Measurements from ENCODE around the gene WWOX. TPM values are rescaled to one million over a fixed set of nuclear protein-coding genes. Genes with fewer than 3 reads are reported as not detected.

The WWOX gene
- total and polyA plus RNA-seq, 2 of the 8 experiments (the other 6 are each of a cell fraction or from before 2014, with no cell fraction given): 5.4 to 16.7 TPM

DNA sequence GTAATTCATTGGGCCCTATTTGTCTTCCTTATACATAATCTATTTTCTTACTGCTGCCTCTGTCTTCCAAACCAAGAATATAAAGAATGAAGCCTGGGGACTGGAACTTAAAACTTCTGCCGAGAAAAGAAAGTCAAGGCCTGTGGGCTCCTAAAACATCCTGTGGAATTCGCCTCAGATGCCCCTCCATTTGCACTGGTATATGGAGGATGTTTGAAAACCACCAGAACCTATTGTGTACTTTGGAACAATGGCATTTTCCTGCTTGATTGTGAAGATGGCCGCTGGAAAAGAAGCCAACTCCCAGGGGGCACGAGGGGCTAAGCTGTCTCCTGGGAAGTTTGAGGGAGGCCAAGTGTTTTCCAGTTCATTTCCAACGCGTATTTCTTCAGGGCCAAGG is 122.4 kb downstream of the WWOX start:
- H3K56ac ChIP-seq (replicated peaks; ENCODE audit: insufficient read length, low read depth, low read length): no peak overlapping the region
- no peak overlapping the region for H2AK5ac ChIP-seq (ENCODE audit: low read depth, low read length)
- no peak overlapping the region for H2BK12ac ChIP-seq (ENCODE audit: low read depth, low read length)
- H4K8ac ChIP-seq (ENCODE audit: extremely low read depth, insufficient read depth, low read length): no peak overlapping the region
- no peaks in the 10 kb centered on the region for H4K20me1 ChIP-seq (replicated peaks in 1 of 2; ENCODE audit: control insufficient read depth in 1 of 2, insufficient read depth in 2 of 2, low read length in 2 of 2)
- no peaks in the 10 kb centered on the region for H3K23me2 ChIP-seq (ENCODE audit: low read depth, low read length)
- no peak overlapping the region for H4K91ac ChIP-seq (replicated peaks; ENCODE audit: insufficient read length, low read length)
- no peak overlapping the region for H2BK15ac ChIP-seq (ENCODE audit: low read length)
- peak in 1 of 2 experiments; percentile 31 for DNase-seq (ENCODE audit: low read depth in 1 of 2, low spot score in 2 of 2)
- POLR2A ChIA-PET (ENCODE audit: partially characterized antibody): no interaction called here
- H3K4me2 ChIP-seq (ENCODE audit: insufficient read depth in 1 of 2, low read depth in 2 of 2, low read length in 2 of 2): no peak overlapping the region
- H3K27ac ChIP-seq (ENCODE audit: low read depth, low read length): no peak overlapping the region
- no peaks in the 10 kb centered on the region for H3K79me2 ChIP-seq (ENCODE audit: control insufficient read depth in 1 of 2, insufficient read depth in 2 of 2, low read length in 2 of 2)
- 81% methylated on average over 6 of the region's 6 CpGs; no CpG with 5 or more reads in 1 of the 2 experiments for WGBS, 2 experiments (ENCODE audit: extremely low coverage in 1 of 2, insufficient coverage in 1 of 2, insufficient read length in 1 of 2, insufficient replicate concordance in 2 of 2, low coverage in 1 of 2, low lambda C conversion rate in 2 of 2, missing lambda C conversion rate in 1 of 2)
- H2BK5ac ChIP-seq (ENCODE audit: low read depth, low read length): no peak overlapping the region
- CTCF ChIA-PET (ENCODE audit: partially characterized antibody): no interaction called here
- no peak overlapping the region for H3K23ac ChIP-seq (ENCODE audit: insufficient read length)
- H3K18ac ChIP-seq (ENCODE audit: extremely low read depth, low read length): no peak overlapping the region
- H2AFZ ChIP-seq (ENCODE audit: low read length): no peak overlapping the region
- no peak overlapping the region for H2BK20ac ChIP-seq (ENCODE audit: low read length)
- no peaks in the 10 kb centered on the region for H3K79me1 ChIP-seq (ENCODE audit: low read depth, low read length)
- no peaks in the 10 kb centered on the region for H3K4me1 ChIP-seq (replicated peaks in 1 of 4; ENCODE audit: control insufficient read depth in 3 of 4, insufficient read depth in 4 of 4, low read length in 3 of 4)
- no peaks in the 10 kb centered on the region for H3K36me3 ChIP-seq (ENCODE audit: control insufficient read depth in 2 of 4, insufficient read depth in 4 of 4, low read length in 3 of 4)
- no peak overlapping the region for H2BK120ac ChIP-seq (replicated peaks; ENCODE audit: low read depth, low read length)
- no peak overlapping the region for H4K5ac ChIP-seq (ENCODE audit: insufficient read length, low read depth, low read length)
- H3K4me3 ChIP-seq (ENCODE audit: extremely low read depth in 1 of 4, insufficient read depth in 2 of 4, low read depth in 3 of 4, low read length in 4 of 4): no peak overlapping the region
- no peak overlapping the region for H3K9ac ChIP-seq (replicated peaks in 1 of 4; ENCODE audit: extremely low read depth in 1 of 4, low read depth in 3 of 4, low read length in 3 of 4)
- H3K4ac ChIP-seq (replicated peaks; ENCODE audit: insufficient read length, low read depth, low read length): no peak overlapping the region
- no peaks in the 10 kb centered on the region for H3K9me3 ChIP-seq (ENCODE audit: insufficient read depth in 2 of 2, low read depth in 1 of 2, low read length in 1 of 2)
- H3K14ac ChIP-seq (ENCODE audit: insufficient read length): no peak overlapping the region
- H3K27me3 ChIP-seq (replicated peaks in 1 of 4; ENCODE audit: control insufficient read depth in 3 of 4, extremely low read depth in 1 of 4, insufficient read depth in 3 of 4, low read length in 3 of 4): no peaks in the 10 kb centered on the region
- no peak for FAIRE-seq
- TF ChIP-seq BCL11A (IDR thresholded peaks at IDR 0.05; ENCODE audit: low read depth in 2 of 2, low read length in 2 of 2): no peak
- no peak for TF ChIP-seq BRCA1 (IDR thresholded peaks at IDR 0.05; ENCODE audit: low read depth, low read length)
- TF ChIP-seq CEBPB (IDR thresholded peaks at IDR 0.05; ENCODE audit: low read depth, low read length): no peak
- no peak for TF ChIP-seq ASH2L (IDR thresholded peaks at IDR 0.05; ENCODE audit: low read length)
- TF ChIP-seq POLR2AphosphoS5 (IDR thresholded peaks at IDR 0.05; ENCODE audit: low read depth, low read length): no peak
- no peak for TF ChIP-seq SUZ12 (IDR thresholded peaks at IDR 0.05; ENCODE audit: low read length)
- no peak for TF ChIP-seq GABPA (IDR thresholded peaks at IDR 0.05; ENCODE audit: borderline replicate concordance, insufficient read depth, low read length)
- TF ChIP-seq TAF1 (IDR thresholded peaks at IDR 0.05; ENCODE audit: low read depth, low read length): no peak
- no peak for TF ChIP-seq CBX8 (IDR thresholded peaks at IDR 0.05; ENCODE audit: borderline replicate concordance, low read depth, low read length)
- no peak for TF ChIP-seq EZH2 (IDR thresholded peaks at IDR 0.05; ENCODE audit: low read depth, low read length, severe bottlenecking)
- no peak for TF ChIP-seq JUND (IDR thresholded peaks at IDR 0.05; ENCODE audit: low read length)
- no peak for TF ChIP-seq TAF7 (optimal IDR thresholded peaks at IDR 0.05; ENCODE audit: borderline replicate concordance, low read depth, low read length)
- TF ChIP-seq TCF12 (IDR thresholded peaks at IDR 0.05; ENCODE audit: low read depth, low read length): no peak
- TF ChIP-seq CHD2 (IDR thresholded peaks at IDR 0.05; ENCODE audit: low read length): no peak
- no peak for TF ChIP-seq TBP (IDR thresholded peaks at IDR 0.05; ENCODE audit: low read depth, low read length)
- no peak for TF ChIP-seq SAP30 (IDR thresholded peaks at IDR 0.05; ENCODE audit: insufficient read depth, insufficient replicate concordance, low read length)
- no peak for TF ChIP-seq NRF1 (IDR thresholded peaks at IDR 0.05; ENCODE audit: low read depth, low read length)

Measured in H1 (cell line).